T-helper 1 cell treated with Interleukin-12 subunit alpha and Interleukin-12 subunit beta and Interleukin-4 antibody, amounts not matched to agents 30 μg/mL and 1 μg/mL, for 36 hours (primary cell): ENCODE measurements around the gene DOCK7.
"Not testable (repeated sequence)": the region's sequence is repeated elsewhere in the genome, so short reads cannot be mapped to it uniquely, and the experiment has no call there.

ENCODE experiments used
- H3K27ac Mint-ChIP-seq: one replicate; pipeline ENCODE4 v1.8.0; 2021; ENCODE audit warnings: mild to moderate bottlenecking, mixed read lengths
- H3K27me3 Mint-ChIP-seq: one replicate; pipeline ENCODE4 v1.8.0; 2021; ENCODE audit warnings: low read depth, mixed read lengths
- H3K36me3 Mint-ChIP-seq: one replicate; pipeline ENCODE4 v1.8.0; 2021; ENCODE audit warnings: low read depth, mixed read lengths
- H3K4me1 Mint-ChIP-seq: one replicate; pipeline ENCODE4 v1.8.0; 2021; ENCODE audit warnings: low read depth, mixed read lengths
- H3K4me3 Mint-ChIP-seq: one replicate; pipeline ENCODE4 v1.8.0; 2021; ENCODE audit warnings: mild to moderate bottlenecking, moderate library complexity, mixed read lengths
- H3K9me3 Mint-ChIP-seq: one replicate; pipeline ENCODE4 v1.8.0; 2021; ENCODE audit warnings: mixed read lengths

The DOCK7 gene

DNA sequence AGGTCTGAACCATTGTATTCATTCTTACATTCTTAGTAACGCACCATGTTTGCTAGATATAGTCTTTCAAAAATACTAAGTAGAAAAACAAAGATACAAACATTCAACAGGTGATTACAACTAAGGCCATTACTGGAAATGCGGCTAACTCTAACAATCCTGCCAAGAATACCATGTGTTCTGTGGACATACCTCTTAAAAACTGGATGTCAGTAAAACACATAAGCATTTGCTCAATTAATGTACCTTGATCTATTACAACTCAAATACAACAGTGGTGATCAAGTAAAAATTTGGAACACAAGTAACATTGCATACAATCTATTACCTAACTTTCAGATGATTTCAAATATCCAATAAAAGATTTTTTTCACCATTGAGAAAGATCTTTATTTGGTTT is 75.4 kb downstream of the DOCK7 start:
- no peaks in the 10 kb centered on the region for H3K9me3 Mint-ChIP-seq
- no peak overlapping the region for H3K4me3 Mint-ChIP-seq
- H3K27me3 Mint-ChIP-seq: no peaks in the 10 kb centered on the region
- H3K36me3 Mint-ChIP-seq: no peaks in the 10 kb centered on the region
- H3K27ac Mint-ChIP-seq: no peak overlapping the region
- no peaks in the 10 kb centered on the region for H3K4me1 Mint-ChIP-seq

DNA sequence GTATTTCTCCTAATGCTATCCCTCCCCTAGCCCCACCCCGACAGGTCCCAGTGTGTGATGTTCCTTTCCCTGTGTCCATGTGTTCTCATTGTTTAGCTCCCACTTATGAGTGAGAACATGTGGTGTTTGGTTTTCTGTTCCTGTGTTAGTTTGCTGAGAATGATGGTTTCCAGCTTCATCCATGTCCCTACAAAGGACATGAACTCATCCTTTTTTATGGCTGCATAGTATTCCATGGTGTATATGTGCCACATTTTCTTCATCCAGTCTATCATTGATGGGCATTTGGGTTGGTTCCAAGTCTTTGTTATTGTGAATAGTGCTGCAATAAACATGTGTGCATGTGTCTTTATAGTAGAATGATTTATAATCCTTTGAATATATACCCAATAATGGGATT is 77.6 kb downstream of the DOCK7 start:
- H3K4me1 Mint-ChIP-seq: not testable (repeated sequence)

DNA sequence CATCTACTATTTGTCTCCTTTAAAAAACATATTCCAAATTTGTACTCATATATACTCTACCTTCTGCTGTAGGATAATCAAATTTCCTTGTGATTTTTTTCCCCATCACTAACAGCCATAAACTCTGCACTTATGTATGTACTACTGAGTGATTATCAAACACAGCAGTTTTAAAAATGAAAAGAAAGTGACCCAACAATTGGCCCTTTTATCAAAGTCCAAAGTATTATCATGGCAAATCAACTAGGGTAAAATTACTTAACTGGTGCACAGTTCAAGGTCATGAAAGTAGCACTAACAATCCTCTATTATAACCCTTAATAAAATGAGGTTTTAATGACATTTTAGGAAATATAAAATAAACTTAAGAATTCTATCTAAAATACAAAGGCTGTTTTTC is 79.3 kb downstream of the DOCK7 start:
- no peaks in the 10 kb centered on the region for H3K27me3 Mint-ChIP-seq
- H3K36me3 Mint-ChIP-seq: no peaks in the 10 kb centered on the region
- H3K9me3 Mint-ChIP-seq: no peaks in the 10 kb centered on the region

More for the DNA sequence above, 77.6 kb downstream of the DOCK7 start:
- H3K9me3 Mint-ChIP-seq, H3K27ac Mint-ChIP-seq, H3K27me3 Mint-ChIP-seq, H3K4me3 Mint-ChIP-seq, H3K36me3 Mint-ChIP-seq: not testable (repeated sequence)

DNA sequence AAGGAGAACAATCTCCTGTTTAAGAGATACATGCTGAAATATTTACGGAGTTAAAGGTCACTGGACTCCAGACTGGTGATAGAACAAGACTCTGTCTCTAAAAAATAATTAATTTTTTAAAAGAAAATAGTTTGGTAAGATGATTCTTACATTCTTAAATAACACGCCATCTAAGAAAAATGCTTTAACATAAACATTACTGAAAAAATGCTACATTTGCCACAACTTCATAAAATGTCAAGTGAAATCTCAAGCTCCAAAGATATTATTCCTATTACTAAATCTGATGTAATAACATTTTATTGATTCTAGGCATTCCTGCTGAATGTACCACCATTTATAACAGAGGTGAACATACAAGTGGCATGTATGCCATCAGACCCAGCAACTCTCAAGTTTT is 86.7 kb downstream of the DOCK7 start:
- Mint-ChIP-seq H3K9me3 (no peaks in the 10 kb centered on the region), H3K27me3 (no peaks in the 10 kb centered on the region), H3K4me1 (no peaks in the 10 kb centered on the region), H3K4me3 (no peak overlapping the region), H3K27ac (no peak overlapping the region), H3K36me3 (no peaks in the 10 kb centered on the region)

More for the DNA sequence above, 79.3 kb downstream of the DOCK7 start:
- Mint-ChIP-seq H3K27ac (no peak overlapping the region), H3K4me3 (no peak overlapping the region), H3K4me1 (no peaks in the 10 kb centered on the region)

DNA sequence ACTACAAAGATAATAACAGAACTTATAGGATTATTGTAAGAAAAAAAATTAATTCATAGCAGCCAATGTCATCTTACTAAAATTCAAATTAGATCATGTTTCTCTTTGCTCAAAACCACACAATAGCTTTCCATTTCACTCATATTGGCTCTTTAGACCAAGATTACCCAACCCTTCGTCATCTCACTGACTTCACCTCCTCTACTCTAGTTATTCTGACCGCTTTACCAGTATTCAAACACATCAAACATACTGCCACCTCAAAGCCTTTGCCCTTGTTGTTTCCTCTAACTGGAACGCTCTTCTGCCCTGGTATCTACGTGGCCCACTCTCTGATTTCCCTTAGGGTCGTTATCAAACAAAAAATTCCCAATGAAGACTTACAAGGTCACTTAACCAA is 89.1 kb downstream of the DOCK7 start:
- no peaks in the 10 kb centered on the region for H3K4me1 Mint-ChIP-seq
- H3K27me3 Mint-ChIP-seq: no peaks in the 10 kb centered on the region
- H3K36me3 Mint-ChIP-seq: no peaks in the 10 kb centered on the region
- no peaks in the 10 kb centered on the region for H3K9me3 Mint-ChIP-seq
- H3K27ac Mint-ChIP-seq: no peak overlapping the region
- no peak overlapping the region for H3K4me3 Mint-ChIP-seq

DNA sequence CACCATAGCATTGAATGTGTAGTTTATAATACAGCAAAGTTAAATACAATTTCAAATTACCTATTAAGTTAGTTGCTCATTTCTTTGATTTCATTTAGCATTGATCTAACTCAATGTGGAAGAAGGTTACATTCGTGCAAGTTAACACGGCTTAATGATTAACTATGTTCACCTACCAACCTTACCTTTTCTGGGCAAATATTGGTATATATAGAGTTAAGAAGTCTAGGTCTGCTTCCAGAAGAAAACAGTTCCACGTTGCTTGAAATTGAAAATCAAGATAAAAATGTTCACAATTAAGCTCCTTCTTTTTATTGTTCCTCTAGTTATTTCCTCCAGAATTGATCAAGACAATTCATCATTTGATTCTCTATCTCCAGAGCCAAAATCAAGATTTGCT is 90.9 kb downstream of the DOCK7 start, which contains the start of gene ANGPTL3:
Gene ANGPTL3, plus strand, starts transcription at position 240 of the 400 bp plus-strand sequence. Its CDS starts 47 bp downstream, at position 287.
- Mint-ChIP-seq H3K4me1 (no peaks in the 10 kb centered on the region), H3K4me3 (no peak within 1 kb of the TSS), H3K27me3 (no peaks in the 10 kb centered on the region), H3K36me3 (no peaks in the 10 kb centered on the region), H3K27ac (no peak within 1 kb of the TSS), H3K9me3 (no peaks in the 10 kb centered on the region)

DNA sequence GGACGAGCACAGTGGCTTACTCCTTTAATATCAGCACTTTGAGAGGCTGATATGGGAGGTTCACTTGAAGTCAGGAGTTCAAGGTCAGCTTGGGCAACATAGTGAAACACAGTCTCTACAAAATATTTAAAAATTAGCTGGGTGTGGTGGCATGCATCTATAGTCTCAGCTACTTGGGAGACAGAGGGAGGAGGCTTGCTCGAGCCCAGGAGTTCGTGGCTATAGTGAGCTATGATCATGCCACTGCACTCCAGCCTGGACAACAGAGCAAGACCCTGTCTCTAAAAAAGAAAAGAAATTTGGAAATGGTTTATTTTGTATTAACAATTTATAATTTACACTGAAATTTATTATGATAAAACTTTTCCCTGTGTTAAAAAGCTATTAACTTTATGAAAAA is 92.5 kb downstream of the DOCK7 start:
- no peak overlapping the region for H3K4me3 Mint-ChIP-seq
- no peak overlapping the region for H3K27ac Mint-ChIP-seq
- no peaks in the 10 kb centered on the region for H3K36me3 Mint-ChIP-seq
- no peaks in the 10 kb centered on the region for H3K4me1 Mint-ChIP-seq
- no peaks in the 10 kb centered on the region for H3K27me3 Mint-ChIP-seq
- H3K9me3 Mint-ChIP-seq: no peaks in the 10 kb centered on the region

DNA sequence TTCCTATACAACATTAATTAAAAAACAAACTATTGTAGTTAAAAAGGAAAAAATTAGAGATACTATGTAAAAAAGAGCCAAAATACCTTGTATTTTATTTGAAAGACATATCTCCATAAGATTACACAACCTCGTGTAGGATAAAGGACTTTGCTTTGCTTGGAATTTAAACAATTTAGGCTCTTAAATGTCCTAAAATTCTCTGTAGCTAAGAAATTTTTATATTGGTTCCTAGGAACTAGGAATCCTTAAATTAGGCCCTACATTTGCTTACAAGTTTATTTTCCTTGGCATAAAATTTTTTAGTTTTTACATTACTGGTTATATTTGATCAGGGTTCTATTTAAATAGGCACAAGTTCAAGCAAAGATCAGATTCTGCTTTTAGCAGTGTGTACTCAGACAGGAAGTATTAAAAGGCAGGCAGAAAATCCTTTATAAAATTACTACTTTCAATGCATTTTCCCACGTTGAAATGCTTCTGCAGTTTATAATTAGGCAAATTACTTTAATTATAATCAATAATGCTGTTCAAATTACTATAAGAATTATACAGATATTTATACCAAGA is 94.3 kb downstream of the DOCK7 start:
- Mint-ChIP-seq H3K27ac (no peak overlapping the region), H3K36me3 (no peaks in the 10 kb centered on the region), H3K4me1 (no peaks in the 10 kb centered on the region), H3K4me3 (no peak overlapping the region), H3K9me3 (no peaks in the 10 kb centered on the region), H3K27me3 (no peaks in the 10 kb centered on the region)

DNA sequence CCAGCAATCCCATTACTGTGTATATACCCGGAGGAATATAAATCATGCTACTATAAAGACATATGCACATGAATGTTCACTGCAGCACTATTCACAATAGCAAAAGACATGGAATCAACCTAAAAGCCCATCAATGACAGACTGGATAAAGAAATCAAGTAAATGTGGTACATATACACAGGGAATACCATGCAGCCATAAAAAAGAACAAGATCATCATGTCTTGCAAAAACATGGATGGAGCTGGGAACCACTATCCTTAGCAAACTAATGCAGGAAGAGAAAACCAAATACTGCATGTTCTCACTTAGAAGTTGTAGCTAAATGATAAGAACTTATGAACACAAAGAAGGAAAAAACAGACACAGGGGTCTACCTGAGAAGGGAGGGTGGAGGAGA is 97.2 kb downstream of the DOCK7 start:
- Mint-ChIP-seq H3K27ac (no peak overlapping the region), H3K27me3 (no peaks in the 10 kb centered on the region), H3K36me3 (no peaks in the 10 kb centered on the region), H3K4me3 (no peak overlapping the region), H3K9me3 (no peaks in the 10 kb centered on the region), H3K4me1 (no peaks in the 10 kb centered on the region)

DNA sequence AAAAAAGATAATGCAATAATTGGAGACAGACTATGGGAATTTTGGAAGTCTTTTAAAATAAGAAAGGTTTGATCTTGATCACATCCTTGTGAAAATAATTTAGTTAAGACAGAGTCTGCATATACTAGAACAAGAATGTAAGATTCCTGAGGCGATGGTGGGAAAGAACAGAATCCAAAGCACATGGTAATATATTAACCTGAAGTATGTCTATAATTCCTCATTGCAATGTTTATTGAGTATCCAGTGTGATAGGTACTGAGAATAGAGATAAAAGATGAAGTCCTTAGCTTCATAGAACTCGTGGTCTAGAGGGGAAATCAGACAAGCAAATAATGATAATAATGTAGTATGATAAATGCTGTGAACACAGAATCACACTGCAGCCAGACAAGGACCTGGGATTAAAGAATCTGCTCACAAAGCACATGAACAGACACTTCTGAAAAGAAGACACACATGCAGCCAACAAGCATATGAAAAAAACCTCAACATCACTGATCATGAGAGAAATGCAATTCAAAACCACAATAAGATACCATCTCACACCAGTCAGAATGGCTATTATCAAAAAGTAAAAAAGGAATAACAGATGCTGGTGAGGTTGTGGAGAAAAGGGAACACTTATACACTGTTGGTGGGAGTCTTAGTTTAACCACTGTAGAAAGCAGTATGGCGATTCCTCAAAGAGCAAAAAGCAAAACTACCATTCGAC is 97.8 kb downstream of the DOCK7 start:
- H3K27me3 Mint-ChIP-seq: no peaks in the 10 kb centered on the region
- H3K4me1 Mint-ChIP-seq: no peaks in the 10 kb centered on the region
- no peak overlapping the region for H3K27ac Mint-ChIP-seq
- no peaks in the 10 kb centered on the region for H3K36me3 Mint-ChIP-seq
- no peaks in the 10 kb centered on the region for H3K9me3 Mint-ChIP-seq
- no peak overlapping the region for H3K4me3 Mint-ChIP-seq

DNA sequence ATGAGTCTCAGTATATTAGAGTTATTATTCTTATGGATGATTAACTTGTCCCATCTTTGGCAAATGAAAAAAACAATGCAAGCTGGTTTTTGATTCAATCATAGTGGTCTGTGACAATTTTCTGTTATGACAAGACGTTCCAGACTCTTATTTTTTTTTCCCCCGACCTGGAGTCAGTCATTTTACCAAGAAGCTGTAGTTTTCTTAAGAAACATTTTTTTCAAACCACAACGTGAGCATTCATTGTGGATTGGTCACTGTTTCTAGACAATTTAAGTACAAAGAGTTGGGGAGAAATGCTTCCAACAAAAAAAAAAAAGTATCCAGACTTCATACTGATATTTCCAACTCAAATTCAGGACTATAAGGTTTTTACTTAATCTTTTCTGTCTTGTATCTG is 98.9 kb downstream of the DOCK7 start:
- no peaks in the 10 kb centered on the region for H3K4me1 Mint-ChIP-seq
- H3K36me3 Mint-ChIP-seq: no peaks in the 10 kb centered on the region
- no peaks in the 10 kb centered on the region for H3K27me3 Mint-ChIP-seq
- H3K9me3 Mint-ChIP-seq: no peaks in the 10 kb centered on the region
- H3K27ac Mint-ChIP-seq: no peak overlapping the region
- no peak overlapping the region for H3K4me3 Mint-ChIP-seq

DNA sequence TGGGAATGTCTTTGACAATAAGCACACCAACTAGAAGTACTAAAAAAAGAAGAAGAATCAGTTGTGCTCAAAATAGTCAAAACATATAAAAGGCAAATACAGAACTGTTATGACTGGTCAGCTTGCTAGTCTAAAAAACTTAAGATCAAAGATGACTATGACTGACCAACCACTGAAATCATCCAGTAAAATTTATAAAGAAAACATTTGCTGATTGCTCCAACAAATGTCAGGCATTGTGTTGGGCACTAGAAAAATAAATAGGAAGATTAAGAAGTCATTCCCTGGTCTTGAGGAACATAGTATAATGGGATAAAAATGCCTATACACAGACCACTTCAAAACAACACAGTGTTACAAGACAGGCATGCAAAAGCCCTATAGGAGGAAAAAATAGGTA is 100.2 kb downstream of the DOCK7 start:
- H3K4me3 Mint-ChIP-seq: no peak overlapping the region
- no peak overlapping the region for H3K27ac Mint-ChIP-seq
- no peaks in the 10 kb centered on the region for H3K36me3 Mint-ChIP-seq
- no peaks in the 10 kb centered on the region for H3K4me1 Mint-ChIP-seq
- H3K27me3 Mint-ChIP-seq: no peaks in the 10 kb centered on the region
- no peaks in the 10 kb centered on the region for H3K9me3 Mint-ChIP-seq

DNA sequence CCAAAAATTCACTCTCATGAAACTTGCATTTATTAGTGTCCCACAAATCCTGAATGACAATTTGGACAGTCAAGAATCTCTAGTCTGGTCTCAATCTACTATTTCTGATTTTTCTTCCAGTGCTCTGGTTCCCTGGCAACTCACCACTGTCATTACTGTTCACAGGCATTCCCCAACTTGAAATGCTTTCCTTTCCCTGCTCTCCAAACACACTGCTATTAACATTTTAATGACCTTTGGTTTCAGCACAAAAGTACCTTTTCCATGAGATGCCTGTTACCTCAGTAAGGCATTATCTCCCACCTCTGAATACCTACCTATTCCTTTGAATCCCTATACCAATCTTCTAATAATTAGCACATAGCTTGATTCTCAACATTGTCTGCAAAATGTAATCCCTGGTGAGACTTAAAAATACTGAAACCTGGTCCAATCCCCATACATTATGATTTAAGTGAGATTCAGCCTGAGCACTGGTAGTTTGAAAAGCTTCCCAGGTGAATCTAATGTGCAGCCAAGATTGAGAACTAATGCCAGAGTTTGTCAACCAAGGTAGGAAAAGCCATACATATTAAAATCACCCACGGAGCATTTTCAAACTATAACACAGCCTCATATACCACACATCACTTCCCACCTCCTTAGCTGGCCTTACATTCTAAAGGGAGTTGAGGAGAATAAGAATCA is 102.6 kb downstream of the DOCK7 start:
- no peaks in the 10 kb centered on the region for H3K9me3 Mint-ChIP-seq

DNA sequence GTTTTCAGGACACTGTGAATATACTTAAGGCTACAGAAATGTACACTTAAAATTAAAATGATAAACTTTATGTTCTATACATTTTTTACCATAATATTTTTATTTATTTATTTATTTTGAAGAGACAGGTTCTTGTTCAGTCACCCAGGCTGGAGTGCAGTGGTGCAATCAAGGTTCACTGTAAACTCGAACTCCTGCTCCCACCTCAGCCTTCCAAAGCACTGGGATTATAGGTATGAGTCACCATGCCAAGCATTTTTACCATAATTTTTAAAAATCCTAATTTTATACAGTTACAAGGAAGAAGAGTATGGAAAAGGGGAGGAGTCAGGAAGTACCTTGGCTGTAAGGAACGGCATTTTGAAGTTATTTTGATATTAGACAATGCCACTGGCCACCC is 114.5 kb downstream of the DOCK7 start:
- Mint-ChIP-seq H3K27me3 (no peaks in the 10 kb centered on the region), H3K4me1 (no peaks in the 10 kb centered on the region), H3K36me3 (peaks cover 2% of the 10 kb centered on the region), H3K4me3 (no peak overlapping the region), H3K9me3 (peaks cover 10% of the 10 kb centered on the region), H3K27ac (no peak overlapping the region)

More for the DNA sequence above, 102.6 kb downstream of the DOCK7 start:
- Mint-ChIP-seq H3K36me3 (no peaks in the 10 kb centered on the region), H3K27me3 (no peaks in the 10 kb centered on the region), H3K4me3 (no peak overlapping the region), H3K27ac (no peak overlapping the region), H3K4me1 (no peaks in the 10 kb centered on the region)

DNA sequence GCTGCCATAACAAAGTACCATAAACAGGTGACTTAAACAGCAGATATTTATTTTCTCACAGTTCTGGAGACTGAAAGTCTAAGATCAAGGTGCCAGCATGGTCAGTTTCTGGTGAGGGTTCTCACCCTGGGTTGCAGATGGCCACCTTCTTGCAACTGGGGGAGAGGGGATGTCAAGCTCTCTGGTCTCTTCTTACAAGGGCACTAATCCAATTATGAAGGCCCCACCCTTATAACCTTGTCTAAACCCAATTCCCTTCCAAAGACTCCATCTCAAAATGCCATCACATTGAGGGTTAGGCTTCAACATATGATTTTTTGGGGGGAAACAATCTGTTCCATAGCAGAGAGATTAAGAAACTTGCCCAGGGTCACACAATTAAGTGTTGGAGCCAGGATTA is 115.7 kb downstream of the DOCK7 start:
- Mint-ChIP-seq H3K27me3 (no peaks in the 10 kb centered on the region), H3K4me1 (no peaks in the 10 kb centered on the region), H3K36me3 (peaks cover 2% of the 10 kb centered on the region), H3K9me3 (peaks cover 13% of the 10 kb centered on the region), H3K27ac (no peak overlapping the region), H3K4me3 (no peak overlapping the region)
